Right atrium auricular region (tissue), 2 donors: Measurements from ENCODE around the gene YBX2. TPM values are rescaled to one million over a fixed set of nuclear protein-coding genes. Genes with fewer than 3 reads are reported as not detected.

Source experiments
- DNase-seq: peaks from one replicate; pipeline ENCODE4 v3.0.0-alpha.2; 2019; ENCODE audit warnings: low spot score
- H3K27ac ChIP-seq, 2 donors: fragments of 200-600 bp; sonication (generic); 1 replicate in 1 of 2; 2 replicates in 1 of 2; pipeline ENCODE4 v1.5.1; 2016 to 2019
- H3K27me3 ChIP-seq, 2 donors: fragments of 200-600 bp; sonication (generic); one replicate each; pipeline versions ENCODE4 v1.5.1 to v1.6.0; 2017 to 2019
- H3K36me3 ChIP-seq: fragments of 200-600 bp; sonication (generic); one replicate; pipeline ENCODE4 v1.5.1; 2016
- H3K4me1 ChIP-seq, 2 donors: fragments of 200-600 bp; sonication (generic); one replicate each; pipeline versions ENCODE4 v1.5.1 to v1.6.0; 2017 to 2019
- H3K4me3 ChIP-seq, 2 donors: fragments of 200-600 bp; sonication (generic); 1 replicate in 1 of 2; 2 replicates in 1 of 2; pipeline ENCODE4 v1.5.1; 2017 to 2019; ENCODE audit warnings: mild to moderate bottlenecking in 1 of 2, moderate library complexity in 1 of 2
- H3K9me3 ChIP-seq, 2 donors: fragments of 200-600 bp; sonication (generic); one replicate each; pipeline ENCODE4 v1.5.1; 2019
- total RNA-seq, 2 donors: library from RNA; depleted of rRNA; stranded (reverse); fragments of >200 nt; gene quantifications; one replicate each; pipeline ENCODE4 v1.1.0, GENCODE V29; 2016
- TF ChIP-seq, protein P1 (sequence below), 2 donors: fragments of 200-600 bp; sonication (generic); IDR thresholded peaks; one replicate each; pipeline ENCODE4 v1.5.1; 2019; ENCODE audit warnings: antibody characterized with exemption in 2 of 2

YBX2 gene
- total RNA-seq, 2 donors from 2014 or later: 2.9 to 3.0 TPM

- TF ChIP-seq, protein P1, sequence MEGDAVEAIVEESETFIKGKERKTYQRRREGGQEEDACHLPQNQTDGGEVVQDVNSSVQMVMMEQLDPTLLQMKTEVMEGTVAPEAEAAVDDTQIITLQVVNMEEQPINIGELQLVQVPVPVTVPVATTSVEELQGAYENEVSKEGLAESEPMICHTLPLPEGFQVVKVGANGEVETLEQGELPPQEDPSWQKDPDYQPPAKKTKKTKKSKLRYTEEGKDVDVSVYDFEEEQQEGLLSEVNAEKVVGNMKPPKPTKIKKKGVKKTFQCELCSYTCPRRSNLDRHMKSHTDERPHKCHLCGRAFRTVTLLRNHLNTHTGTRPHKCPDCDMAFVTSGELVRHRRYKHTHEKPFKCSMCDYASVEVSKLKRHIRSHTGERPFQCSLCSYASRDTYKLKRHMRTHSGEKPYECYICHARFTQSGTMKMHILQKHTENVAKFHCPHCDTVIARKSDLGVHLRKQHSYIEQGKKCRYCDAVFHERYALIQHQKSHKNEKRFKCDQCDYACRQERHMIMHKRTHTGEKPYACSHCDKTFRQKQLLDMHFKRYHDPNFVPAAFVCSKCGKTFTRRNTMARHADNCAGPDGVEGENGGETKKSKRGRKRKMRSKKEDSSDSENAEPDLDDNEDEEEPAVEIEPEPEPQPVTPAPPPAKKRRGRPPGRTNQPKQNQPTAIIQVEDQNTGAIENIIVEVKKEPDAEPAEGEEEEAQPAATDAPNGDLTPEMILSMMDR (IDR thresholded peaks at IDR 0.05): no peak
- peak within 1 kb of the TSS; percentile 93 for H3K27ac ChIP-seq
- no peaks in the 10 kb centered on the region for H3K9me3 ChIP-seq
- peaks cover 0 to 51% of the 10 kb centered on the region in 2 donors for H3K4me1 ChIP-seq
- peak within 1 kb of the TSS; percentile 93 to 96 for H3K4me3 ChIP-seq
- peak; percentile 99 for DNase-seq
- no peaks in the 10 kb centered on the region for H3K27me3 ChIP-seq
- peaks cover 33% of the 10 kb centered on the region for H3K36me3 ChIP-seq
These were observed 55.1 kb downstream of the YBX2 start, which contains the start of gene PHF23 for GRCh38 chr17:7239091-7240027. Gene PHF23 (minus strand): TSS chr17:7239457. CDS start chr17:7239279, 178 bp downstream.

DNA sequence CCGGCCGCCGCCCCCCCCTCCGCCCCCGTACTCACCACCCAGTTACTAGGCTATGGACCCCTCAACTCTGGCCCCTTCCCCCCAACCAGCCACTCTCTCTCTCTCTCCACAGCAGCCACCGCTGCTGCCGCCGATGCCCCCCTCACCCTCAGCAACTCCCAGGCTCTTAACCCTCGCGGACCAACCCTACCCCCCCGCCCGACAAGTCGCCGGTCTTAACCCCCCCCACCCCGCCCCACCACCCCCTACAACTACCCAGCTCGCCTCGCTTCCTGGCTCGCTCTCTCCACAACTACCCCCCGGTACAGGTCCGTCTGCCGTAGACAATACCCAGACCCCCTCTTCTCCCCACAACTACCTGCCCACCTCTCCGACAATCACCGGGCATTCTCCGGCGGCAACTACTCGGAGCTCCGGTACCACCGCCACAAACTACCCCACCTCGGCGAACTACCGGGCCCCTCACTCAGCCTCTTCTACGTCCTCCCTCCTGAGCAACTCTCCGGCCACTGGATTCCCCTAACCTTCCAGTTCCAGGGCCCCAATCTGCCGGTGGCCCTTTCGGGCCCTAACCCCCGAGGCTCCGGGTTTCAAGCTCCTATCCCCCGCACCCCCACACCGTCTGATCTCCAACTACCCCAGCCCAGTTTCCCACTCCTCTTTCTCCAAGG, 55.9 kb downstream of the YBX2 start:
- Histone ChIP-seq H3K27ac (peak overlapping the region; percentile 93), H3K4me3 (peak overlapping the region; percentile 93 to 96), H3K36me3 (peaks cover 26% of the 10 kb centered on the region), H3K4me1 (peaks cover 0 to 50% of the 10 kb centered on the region in 2 donors), H3K27me3 (no peaks in the 10 kb centered on the region), H3K9me3 (no peaks in the 10 kb centered on the region)
- TF ChIP-seq, protein P1 (IDR thresholded peaks at IDR 0.05): no peak
- DNase-seq: no peak

Other genes with a start within 250 kb of the YBX2 start
- 1 to 10 TPM; 1.4 to 3.6 TPM for gene CLEC10A, start 214.4 kb downstream of the YBX2 start, total RNA-seq
- gene ASGR2, start 179.8 kb downstream of the YBX2 start, total RNA-seq: under 1 TPM in 1 of 2 donors, not detected in 1; 0.33 TPM
- gene ASGR1, start 115.3 kb downstream of the YBX2 start, total RNA-seq: 1 to 10 TPM in 1 of 2 donors, not detected in 1; 1.6 TPM
- 10 to 100 TPM; 15.1 to 33.4 TPM for gene DLG4, start 74.8 kb downstream of the YBX2 start, total RNA-seq
- gene ACADVL, start 74.7 kb downstream of the YBX2 start, total RNA-seq: 100 to 1,000 TPM; 695 to 758 TPM
- 10 to 100 TPM; 18.1 to 19.9 TPM for gene DVL2, start 60.1 kb downstream of the YBX2 start, total RNA-seq
- 10 to 100 TPM in 1 of 2 donors, 1 to 10 TPM in 1; 10.0 to 22.4 TPM for gene PHF23, start 55.2 kb downstream of the YBX2 start, total RNA-seq
- gene GABARAP, start 52.2 kb downstream of the YBX2 start, total RNA-seq: 100 to 1,000 TPM; 226 to 469 TPM
- 10 to 100 TPM; 55.0 to 77.2 TPM for gene CTDNEP1, start 42.9 kb downstream of the YBX2 start, total RNA-seq
- 10 to 100 TPM; 28.1 to 70.7 TPM for gene ELP5, start 42.4 kb downstream of the YBX2 start, total RNA-seq
- 1 to 10 TPM in 1 of 2 donors, not detected in 1; 2.3 TPM for gene CLDN7, start 32.2 kb downstream of the YBX2 start, total RNA-seq
- gene SLC2A4, start 12.9 kb downstream of the YBX2 start, total RNA-seq: 100 to 1,000 TPM in 1 of 2 donors, 10 to 100 TPM in 1; 70.3 to 151 TPM
- gene EIF5A, start 13.0 kb upstream of the YBX2 start, total RNA-seq: 100 to 1,000 TPM; 131 to 164 TPM
- gene GPS2, start 20.7 kb upstream of the YBX2 start, total RNA-seq: 10 to 100 TPM; 80.4 to 97.0 TPM
- 10 to 100 TPM in 1 of 2 donors, 1 to 10 TPM in 1; 9.5 to 12.8 TPM for gene NEURL4, start 34.7 kb upstream of the YBX2 start, total RNA-seq
- 1 to 10 TPM; 5.1 to 6.7 TPM for gene ACAP1, start 41.9 kb upstream of the YBX2 start, total RNA-seq
- 1 to 10 TPM; 4.2 to 6.9 TPM for gene KCTD11, start 57.5 kb upstream of the YBX2 start, total RNA-seq
- not detected for gene TMEM95, start 60.5 kb upstream of the YBX2 start, total RNA-seq
- 1 to 10 TPM; 4.1 to 4.8 TPM for gene TNK1, start 86.5 kb upstream of the YBX2 start, total RNA-seq
- 10 to 100 TPM; 17.2 to 21.6 TPM for gene PLSCR3, start 99.9 kb upstream of the YBX2 start, total RNA-seq
- 10 to 100 TPM; 43.4 to 64.8 TPM for gene TMEM256, start 109.5 kb upstream of the YBX2 start, total RNA-seq
- gene NLGN2, start 113.2 kb upstream of the YBX2 start, total RNA-seq: 10 to 100 TPM in 1 of 2 donors, 1 to 10 TPM in 1; 6.3 to 12.2 TPM
- gene SPEM1, start 125.7 kb upstream of the YBX2 start, total RNA-seq: not detected
- gene SPEM2, start 131.0 kb upstream of the YBX2 start, total RNA-seq: not detected
- gene SPEM3, start 134.2 kb upstream of the YBX2 start, total RNA-seq: not detected
- gene TMEM102, start 140.8 kb upstream of the YBX2 start, total RNA-seq: 1 to 10 TPM; 3.7 to 5.6 TPM
- gene FGF11, start 144.9 kb upstream of the YBX2 start, total RNA-seq: 10 to 100 TPM; 18.6 to 20.9 TPM
- gene CHRNB1, start 150.4 kb upstream of the YBX2 start, total RNA-seq: 10 to 100 TPM; 15.8 to 19.0 TPM
- gene ZBTB4, start 185.0 kb upstream of the YBX2 start, total RNA-seq: 10 to 100 TPM; 50.5 to 67.3 TPM
- gene SLC35G6, start 186.8 kb upstream of the YBX2 start, total RNA-seq: not detected
- gene POLR2A, start 189.7 kb upstream of the YBX2 start, total RNA-seq: 10 to 100 TPM; 28.4 to 41.2 TPM